ENCODE results near the gene RNU5B-1.

GRCh38 chr15:65346856-65347598, 42.5 kb downstream of the RNU5B-1 start:
- no peak for TF ChIP-seq YY1 (IDR thresholded peaks at IDR 0.05)
- no peak for TF ChIP-seq CTCF (IDR thresholded peaks at IDR 0.05; ENCODE audit: low read depth, low read length, missing input control)
- no peak for TF ChIP-seq REST (IDR thresholded peaks at IDR 0.05)
- no peak for TF ChIP-seq RAD21 (IDR thresholded peaks at IDR 0.05)
- no peak for TF ChIP-seq HNF4A (conservative IDR thresholded peaks at IDR 0.05)
- no peak for TF ChIP-seq GABPA (IDR thresholded peaks at IDR 0.05 in 1 of 2, conservative IDR thresholded peaks at IDR 0.05 in 1 of 2)
- no peak for TF ChIP-seq EGR1 (IDR thresholded peaks at IDR 0.05; ENCODE audit: low read depth in 2 of 2)
- TF ChIP-seq ZBTB33 (IDR thresholded peaks at IDR 0.05) = no peak
- TF ChIP-seq NR2F2 (IDR thresholded peaks at IDR 0.05) = no peak
- no peak for TF ChIP-seq SP1 (IDR thresholded peaks at IDR 0.05)

Data from liver (tissue), 3 donors.